DND-41 (cell line): Measurements from ENCODE around the gene TNS3.

ENCODE experiments used
- ATAC-seq: fragments of 200-7000 bp; cut with Tn5 transposase; 3 replicates; pipeline ENCODE4 v1.9.1; 2021; ENCODE audit warnings: low read depth; ENCODE audit not compliant: insufficient read depth
- DNase-seq: peaks from one replicate; pipeline ENCODE4 v3.0.0-alpha.2; 2020
- H2AFZ ChIP-seq: 2 replicates; pipeline ENCODE4 v1.6.0; 2012; ENCODE audit warnings: low read depth, low read length
- H3K27ac ChIP-seq: 2 replicates; pipeline ENCODE4 v1.5.1; 2012; ENCODE audit warnings: low read length, inconsistent platforms
- H3K27me3 ChIP-seq: fragments of 200-600 bp; sonication (generic); 2 replicates; pipeline ENCODE4 v1.6.0; 2012; ENCODE audit warnings: low read length, mild to moderate bottlenecking, inconsistent platforms; ENCODE audit not compliant: insufficient read depth, poor library complexity
- H3K36me3 ChIP-seq: 2 replicates; pipeline ENCODE4 v1.5.1; 2012; ENCODE audit warnings: low read length, inconsistent platforms; ENCODE audit not compliant: insufficient read depth
- H3K4me1 ChIP-seq: 2 replicates; pipeline ENCODE4 v1.5.1; 2012; ENCODE audit warnings: mild to moderate bottlenecking, low read length; ENCODE audit not compliant: insufficient read depth
- H3K4me2 ChIP-seq: 2 replicates; pipeline ENCODE4 v1.6.0; 2012; ENCODE audit warnings: mild to moderate bottlenecking, moderate library complexity, low read length, inconsistent platforms; ENCODE audit not compliant: insufficient read depth
- H3K4me3 ChIP-seq, 2 experiments: fragments of 200-600 bp in 1 of 2; shearing (Covaris generic) in 1 of 2; 2 replicates each; pipeline ENCODE4 v1.5.1; 2012 to 2016; ENCODE audit warnings: inconsistent platforms in 2 of 2, low read length in 2 of 2, mild to moderate bottlenecking in 2 of 2, low read depth in 1 of 2, moderate library complexity in 1 of 2
- H3K79me2 ChIP-seq: 2 replicates; pipeline ENCODE4 v1.6.0; 2012; ENCODE audit warnings: low read length, inconsistent platforms; ENCODE audit not compliant: insufficient read depth
- H3K9ac ChIP-seq: 2 replicates; pipeline ENCODE4 v1.6.0; 2012; ENCODE audit warnings: low read depth, mild to moderate bottlenecking, inconsistent platforms, low read length, moderate library complexity
- H3K9me3 ChIP-seq: 2 replicates; pipeline ENCODE4 v1.5.1; 2012; ENCODE audit warnings: low read length, moderate library complexity, mild to moderate bottlenecking, inconsistent platforms; ENCODE audit not compliant: insufficient read depth, severe bottlenecking
- H4K20me1 ChIP-seq: 2 replicates; pipeline ENCODE4 v1.6.0; 2012; ENCODE audit warnings: low read length; ENCODE audit not compliant: insufficient read depth
- EZH2 ChIP-seq: IDR thresholded peaks from 3 replicates; pipeline ENCODE4 v1.6.1; 2012; ENCODE audit warnings: borderline replicate concordance, low read depth, mild to moderate bottlenecking, moderate library complexity, low read length, inconsistent platforms; ENCODE audit not compliant: severe bottlenecking
- TF ChIP-seq, protein P1 (sequence below): IDR thresholded peaks from 2 replicates; pipeline ENCODE4 v1.5.1; 2012; ENCODE audit warnings: borderline replicate concordance, low read length, moderate library complexity, mild to moderate bottlenecking; ENCODE audit not compliant: poor library complexity, severe bottlenecking; ENCODE audit errors: extremely low read depth

Gene TNS3

GRCh38 chr7:47297120-47297519 lies 284.8 kb downstream of the TNS3 start:
- no peaks in the 10 kb centered on the region for H3K79me2 ChIP-seq

DNA sequence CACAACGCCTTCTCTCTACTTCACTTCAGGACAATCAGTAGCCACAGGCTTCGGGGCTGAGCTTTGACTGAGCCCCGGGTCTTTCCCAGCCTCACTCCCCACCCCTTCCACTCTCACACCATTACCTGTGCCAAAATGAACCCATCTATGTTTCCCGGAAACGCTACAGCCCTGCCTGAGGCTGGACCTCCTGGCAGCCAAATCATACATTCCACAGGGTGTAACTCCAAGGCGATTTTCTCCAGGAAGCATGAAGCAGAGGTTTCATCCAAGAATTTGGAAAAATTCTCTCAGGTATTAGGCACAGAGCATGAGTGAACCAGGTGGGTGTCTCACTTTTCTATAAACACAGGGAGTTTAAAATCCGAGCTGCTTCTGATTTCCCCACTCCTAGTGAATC lies 286.3 kb downstream of the TNS3 start:
- Histone ChIP-seq H3K79me2 (no peaks in the 10 kb centered on the region), H3K27ac (no peak overlapping the region), H3K36me3 (no peaks in the 10 kb centered on the region), H3K9ac (no peak overlapping the region), H3K4me3 (no peak overlapping the region), H3K27me3 (no peaks in the 10 kb centered on the region), H4K20me1 (no peaks in the 10 kb centered on the region), H3K4me2 (no peak overlapping the region), H2AFZ (no peak overlapping the region), H3K4me1 (no peaks in the 10 kb centered on the region), H3K9me3 (no peaks in the 10 kb centered on the region)
- TF ChIP-seq, protein P1, sequence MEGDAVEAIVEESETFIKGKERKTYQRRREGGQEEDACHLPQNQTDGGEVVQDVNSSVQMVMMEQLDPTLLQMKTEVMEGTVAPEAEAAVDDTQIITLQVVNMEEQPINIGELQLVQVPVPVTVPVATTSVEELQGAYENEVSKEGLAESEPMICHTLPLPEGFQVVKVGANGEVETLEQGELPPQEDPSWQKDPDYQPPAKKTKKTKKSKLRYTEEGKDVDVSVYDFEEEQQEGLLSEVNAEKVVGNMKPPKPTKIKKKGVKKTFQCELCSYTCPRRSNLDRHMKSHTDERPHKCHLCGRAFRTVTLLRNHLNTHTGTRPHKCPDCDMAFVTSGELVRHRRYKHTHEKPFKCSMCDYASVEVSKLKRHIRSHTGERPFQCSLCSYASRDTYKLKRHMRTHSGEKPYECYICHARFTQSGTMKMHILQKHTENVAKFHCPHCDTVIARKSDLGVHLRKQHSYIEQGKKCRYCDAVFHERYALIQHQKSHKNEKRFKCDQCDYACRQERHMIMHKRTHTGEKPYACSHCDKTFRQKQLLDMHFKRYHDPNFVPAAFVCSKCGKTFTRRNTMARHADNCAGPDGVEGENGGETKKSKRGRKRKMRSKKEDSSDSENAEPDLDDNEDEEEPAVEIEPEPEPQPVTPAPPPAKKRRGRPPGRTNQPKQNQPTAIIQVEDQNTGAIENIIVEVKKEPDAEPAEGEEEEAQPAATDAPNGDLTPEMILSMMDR = no peak
- no peak for TF ChIP-seq EZH2
- no peak for DNase-seq
- ATAC-seq = no peak

More at GRCh38 chr7:47297120-47297519, 284.8 kb downstream of the TNS3 start:
- Histone ChIP-seq H4K20me1 (no peaks in the 10 kb centered on the region), H3K36me3 (no peaks in the 10 kb centered on the region), H3K9ac (no peak overlapping the region), H3K4me1 (no peaks in the 10 kb centered on the region), H2AFZ (no peak overlapping the region), H3K27me3 (no peaks in the 10 kb centered on the region), H3K9me3 (no peaks in the 10 kb centered on the region), H3K4me3 (no peak overlapping the region), H3K27ac (no peak overlapping the region), H3K4me2 (no peak overlapping the region)
- TF ChIP-seq EZH2 = no peak
- TF ChIP-seq, protein P1 = no peak
- DNase-seq (no peak), ATAC-seq (no peak)

GRCh38 chr7:47294556-47295222 lies 287.2 kb downstream of the TNS3 start:
- H3K79me2 ChIP-seq = no peaks in the 10 kb centered on the region
- no peak overlapping the region for H2AFZ ChIP-seq
- ATAC-seq (no peak), DNase-seq (no peak)
- no peak overlapping the region for H3K27ac ChIP-seq
- no peaks in the 10 kb centered on the region for H3K36me3 ChIP-seq
- TF ChIP-seq EZH2 = no peak
- TF ChIP-seq, protein P1 = no peak
- H3K4me2 ChIP-seq = no peak overlapping the region
- no peak overlapping the region for H3K4me3 ChIP-seq
- H3K9ac ChIP-seq = no peak overlapping the region
- H3K4me1 ChIP-seq = no peaks in the 10 kb centered on the region
- no peaks in the 10 kb centered on the region for H4K20me1 ChIP-seq
- no peaks in the 10 kb centered on the region for H3K27me3 ChIP-seq
- H3K9me3 ChIP-seq = no peaks in the 10 kb centered on the region
